Left cardiac atrium (tissue), 4 donors: Measurements from ENCODE around the gene SMAD9. TPM values are rescaled to one million over a fixed set of nuclear protein-coding genes. Genes with fewer than 3 reads are reported as not detected.

ENCODE experiments used
- ATAC-seq, 2 donors: fragments of 200-7000 bp; cut with Tn5 transposase; one replicate each; pipeline ENCODE4 v1.9.1; 2020; ENCODE audit warnings: mild to moderate bottlenecking in 2 of 2, moderate library complexity in 2 of 2
- DNase-seq: peaks from one replicate; pipeline ENCODE4 v3.0.0-alpha.2; 2020
- intact Hi-C, 2 donors: fragments of 100-400 bp; cut with DNase I; formaldehyde crosslinking; loops; one replicate each; pipeline versions ENCODE4 v1.14.1 to v1.15.1; 2022 to 2023
- total RNA-seq, 2 donors: library from RNA; stranded (reverse); fragmentation: NEBNext Ultra II Directional; extraction: Animal tissue kit (Norgen Biotek cat#: 25700); gene quantifications; one replicate each; pipeline ENCODE4 v1.2.1, GENCODE V29; 2021
- donor health status: DM: no; HTN: yes; CAD: no.
- donor health status: DM: no; HTN: yes; CAD: no; lungs with severe emphysema.
- donor health status: DM: yes; HTN: yes; CAD: no.
- donor health status: Dilated cardiomyopathy.

SMAD9 gene
- total RNA-seq, 2 donors from 2014 or later: 3.8 to 7.8 TPM

- intact Hi-C loops: no loop called here
- DNase-seq (no peak), ATAC-seq (no peak)
These were observed 88.7 kb downstream of the SMAD9 start for GRCh38 chr13:36831291-36831690.

- ATAC-seq: no peak
- no peak for DNase-seq
- intact Hi-C loops: no loop called here
These were observed 90.3 kb downstream of the SMAD9 start for GRCh38 chr13:36829753-36830152.

- intact Hi-C loops: no loop called here
- ATAC-seq (no peak), DNase-seq (no peak)
These were observed 97.3 kb downstream of the SMAD9 start for GRCh38 chr13:36822785-36823184.

- DNase-seq (no peak), ATAC-seq (no peak)
- intact Hi-C loops: no loop called here
These were observed 99.8 kb downstream of the SMAD9 start for GRCh38 chr13:36820222-36820621.

GRCh38 chr13:36819739-36820090, 100.3 kb downstream of the SMAD9 start:
- intact Hi-C loops: loop anchor here in 1 of 2 donors (1.0 kb wide), 1 partner anchor 18 kb away; no protein-coding TSS in a partner anchor
- DNase-seq (no peak), ATAC-seq (peak; percentile 18 to 20)

- peak; percentile 98 to 99 for ATAC-seq
- intact Hi-C loops: loop anchor here in 1 of 2 donors (1.0 kb wide), 1 partner anchor 18 kb away; no protein-coding TSS in a partner anchor
These were observed 101.0 kb downstream of the SMAD9 start, which contains the start of gene RFXAP for GRCh38 chr13:36818804-36819738. RFXAP (plus strand) TSS chr13:36819222; CDS start chr13:36819358, 136 bp downstream.

GRCh38 chr13:36817996-36818803, 101.8 kb downstream of the SMAD9 start:
- no peak for ATAC-seq
- intact Hi-C loops: no loop called here
- no peak for DNase-seq

More at GRCh38 chr13:36818804-36819738, 101.0 kb downstream of the SMAD9 start, which contains the start of gene RFXAP:
- peak; percentile 94 for DNase-seq

GRCh38 chr13:36815062-36815461, 105.0 kb downstream of the SMAD9 start:
- ATAC-seq: no peak
- DNase-seq: no peak
- intact Hi-C loops: no loop called here

- no peak for DNase-seq
- no peak for ATAC-seq
- intact Hi-C loops: no loop called here
These were observed 105.6 kb downstream of the SMAD9 start for GRCh38 chr13:36814465-36814864.

- DNase-seq (no peak), ATAC-seq (no peak)
- intact Hi-C loops: no loop called here
These were observed 106.8 kb downstream of the SMAD9 start for GRCh38 chr13:36813225-36813624.

- intact Hi-C loops: no loop called here
- no peak for DNase-seq
- no peak for ATAC-seq
These were observed 112.4 kb downstream of the SMAD9 start for GRCh38 chr13:36807616-36808015.

- ATAC-seq (no peak), DNase-seq (no peak)
- intact Hi-C loops: no loop called here
These were observed 113.9 kb downstream of the SMAD9 start for GRCh38 chr13:36806102-36806501.

GRCh38 chr13:36804588-36804987, 115.5 kb downstream of the SMAD9 start:
- ATAC-seq: no peak
- no peak for DNase-seq
- intact Hi-C loops: no loop called here

GRCh38 chr13:36801035-36801434, 119.0 kb downstream of the SMAD9 start:
- ATAC-seq (no peak), DNase-seq (no peak)
- intact Hi-C loops: no loop called here

GRCh38 chr13:36796052-36796451, 124.0 kb downstream of the SMAD9 start:
- intact Hi-C loops: no loop called here
- no peak for ATAC-seq

GRCh38 chr13:36795463-36795862, 124.6 kb downstream of the SMAD9 start:
- intact Hi-C loops: no loop called here
- DNase-seq (no peak), ATAC-seq (no peak)

More at GRCh38 chr13:36796052-36796451, 124.0 kb downstream of the SMAD9 start:
- DNase-seq: no peak
